CD4-positive, alpha-beta memory T cell (primary cell): Measurements from ENCODE around the gene AJAP1. TPM values are rescaled to one million over a fixed set of nuclear protein-coding genes. Genes with fewer than 3 reads are reported as not detected.
"Not testable (repeated sequence)": the region's sequence is repeated elsewhere in the genome, so short reads cannot be mapped to it uniquely, and the experiment has no call there.

Source experiments
- CTCF ChIA-PET: fragments of 350-600 bp; sonication (Branson Sonifier 250); formaldehyde crosslinking; loops from one replicate; lab custom pipeline; 2021; ENCODE audit warnings: inconsistent platforms; ENCODE audit not compliant: partially characterized antibody; lab: Charles Lee
- POLR2A ChIA-PET: fragments of 350-600 bp; sonication (Branson Sonifier 250); formaldehyde crosslinking; loops from one replicate; lab custom pipeline; 2021; ENCODE audit not compliant: partially characterized antibody; lab: Charles Lee
- DNase-seq, 5 donors: peaks; one replicate each; pipeline versions ENCODE4 v3.0.0 to v3.0.0-alpha.2; 2020 to 2022; ENCODE audit warnings: mixed read lengths in 1 of 5
- H3K27ac ChIP-seq: one replicate; pipeline ENCODE4 v1.7.0; 2013; ENCODE audit warnings: low read depth, low read length
- H3K27me3 ChIP-seq: 2 replicates; pipeline ENCODE4 v1.7.0; 2013; ENCODE audit warnings: mild to moderate bottlenecking, low read length, moderate library complexity; ENCODE audit not compliant: insufficient read depth
- H3K36me3 ChIP-seq: 2 replicates; pipeline ENCODE4 v1.7.0; 2013; ENCODE audit warnings: mild to moderate bottlenecking, low read length, moderate library complexity; ENCODE audit not compliant: insufficient read depth
- H3K4me1 ChIP-seq: 2 replicates; pipeline ENCODE4 v1.7.0; 2013; ENCODE audit warnings: mild to moderate bottlenecking, low read length, moderate library complexity; ENCODE audit not compliant: insufficient read depth
- H3K4me3 ChIP-seq, 2 donors: one replicate each; pipeline ENCODE4 v1.7.0; 2013; ENCODE audit warnings: low read length in 2 of 2, mild to moderate bottlenecking in 1 of 2
- H3K9me3 ChIP-seq, 2 donors: one replicate each; pipeline ENCODE4 v1.7.0; 2013; ENCODE audit warnings: low read length in 2 of 2, control low read depth in 1 of 2; ENCODE audit not compliant: control insufficient read depth in 1 of 2
- H3K27ac Mint-ChIP-seq, 7 donors: one replicate each; pipeline ENCODE4 v1.8.0; 2020 to 2021; ENCODE audit warnings: mixed read lengths in 7 of 7, mild to moderate bottlenecking in 6 of 7, inconsistent platforms in 3 of 7, moderate library complexity in 3 of 7
- H3K27me3 Mint-ChIP-seq, 2 donors: one replicate each; pipeline ENCODE4 v1.8.0; 2020 to 2021; ENCODE audit warnings: mixed read lengths in 2 of 2
- H3K36me3 Mint-ChIP-seq, 2 donors: one replicate each; pipeline ENCODE4 v1.8.0; 2020 to 2021; ENCODE audit warnings: mixed read lengths in 2 of 2, inconsistent platforms in 1 of 2, mild to moderate bottlenecking in 1 of 2
- H3K4me1 Mint-ChIP-seq, 4 donors: one replicate each; pipeline ENCODE4 v1.8.0; 2020 to 2021; ENCODE audit warnings: mixed read lengths in 4 of 4, mild to moderate bottlenecking in 1 of 4
- H3K4me3 Mint-ChIP-seq, 8 donors: one replicate each; pipeline ENCODE4 v1.8.0; 2020 to 2021; ENCODE audit warnings: mixed read lengths in 8 of 8, mild to moderate bottlenecking in 7 of 8, moderate library complexity in 6 of 8, inconsistent platforms in 3 of 8
- H3K9me3 Mint-ChIP-seq, 8 donors: one replicate each; pipeline ENCODE4 v1.8.0; 2020 to 2021; ENCODE audit warnings: mixed read lengths in 8 of 8, mild to moderate bottlenecking in 5 of 8, inconsistent platforms in 3 of 8, moderate library complexity in 1 of 8
- intact Hi-C: fragments of 100-400 bp; cut with micrococcal nuclease; formaldehyde crosslinking; loops from one replicate; pipeline ENCODE4 v1.15.1; 2023
- polyA plus RNA-seq, 2 donors: library from polyadenylated mRNA; unstranded; fragments of 300-500 nt; fragmentation: Illumina TruSeq; gene quantifications; one replicate each; pipeline ENCODE4 v1.2.3, GENCODE V29; 2021
- total RNA-seq, 2 experiments: library from RNA; stranded (reverse); gene quantifications; one replicate each; pipeline ENCODE4 v1.2.3, GENCODE V29; 2021

AJAP1 gene
- total and polyA plus RNA-seq, 4 experiments from 2014 or later, result 0.09 TPM; not detected in 3

DNA sequence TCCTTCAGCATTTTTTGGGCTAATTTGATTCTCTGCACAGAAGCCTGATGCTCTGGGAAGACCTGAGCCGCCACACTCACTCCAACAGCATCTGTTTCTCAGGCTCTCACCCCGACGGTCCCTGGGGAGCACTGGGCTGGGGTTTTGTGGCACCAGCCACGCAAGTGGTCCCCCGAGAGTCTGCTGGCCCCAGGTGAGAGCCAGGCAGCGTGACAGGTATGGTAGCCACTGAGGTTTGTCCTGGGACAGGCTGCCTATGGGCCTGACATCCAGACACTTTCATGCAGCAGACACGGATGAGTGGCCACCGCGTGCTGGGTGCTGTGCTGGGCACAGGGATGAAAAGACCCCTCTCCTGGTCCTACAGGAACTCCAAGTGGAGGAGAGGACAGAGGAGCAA, 11.0 kb downstream of the AJAP1 start:
- Mint-ChIP-seq H3K36me3 (no peaks in the 10 kb centered on the region), H3K4me3 (no peak overlapping the region), H3K4me1 (no peaks in the 10 kb centered on the region), H3K27me3 (peaks cover 13 to 16% of the 10 kb centered on the region in 2 donors), H3K9me3 (peaks cover 0 to 4% (median 0%) of the 10 kb centered on the region in 8 donors), H3K27ac (no peak overlapping the region)
- Histone ChIP-seq H3K4me1 (no peaks in the 10 kb centered on the region), H3K9me3 (no peaks in the 10 kb centered on the region), H3K27me3 (no peaks in the 10 kb centered on the region), H3K27ac (no peak overlapping the region), H3K36me3 (no peaks in the 10 kb centered on the region), H3K4me3 (no peak overlapping the region)
- intact Hi-C loops, result no loop called here
- DNase-seq, result no peak
- ChIA-PET POLR2A (no interaction called here), CTCF (no interaction called here)

GRCh38 chr1:4666683-4667082, 12.3 kb downstream of the AJAP1 start:
- H3K27ac ChIP-seq, H3K4me3 Mint-ChIP-seq, H3K9me3 Mint-ChIP-seq, H3K27me3 ChIP-seq, H3K4me3 ChIP-seq, H3K9me3 ChIP-seq, H3K4me1 Mint-ChIP-seq, DNase-seq, POLR2A ChIA-PET, H3K36me3 ChIP-seq, H3K27ac Mint-ChIP-seq, CTCF ChIA-PET, H3K36me3 Mint-ChIP-seq, H3K4me1 ChIP-seq, intact Hi-C loops: not testable (repeated sequence)
- peaks cover 7 to 17% of the 10 kb centered on the region in 2 donors for H3K27me3 Mint-ChIP-seq

DNA sequence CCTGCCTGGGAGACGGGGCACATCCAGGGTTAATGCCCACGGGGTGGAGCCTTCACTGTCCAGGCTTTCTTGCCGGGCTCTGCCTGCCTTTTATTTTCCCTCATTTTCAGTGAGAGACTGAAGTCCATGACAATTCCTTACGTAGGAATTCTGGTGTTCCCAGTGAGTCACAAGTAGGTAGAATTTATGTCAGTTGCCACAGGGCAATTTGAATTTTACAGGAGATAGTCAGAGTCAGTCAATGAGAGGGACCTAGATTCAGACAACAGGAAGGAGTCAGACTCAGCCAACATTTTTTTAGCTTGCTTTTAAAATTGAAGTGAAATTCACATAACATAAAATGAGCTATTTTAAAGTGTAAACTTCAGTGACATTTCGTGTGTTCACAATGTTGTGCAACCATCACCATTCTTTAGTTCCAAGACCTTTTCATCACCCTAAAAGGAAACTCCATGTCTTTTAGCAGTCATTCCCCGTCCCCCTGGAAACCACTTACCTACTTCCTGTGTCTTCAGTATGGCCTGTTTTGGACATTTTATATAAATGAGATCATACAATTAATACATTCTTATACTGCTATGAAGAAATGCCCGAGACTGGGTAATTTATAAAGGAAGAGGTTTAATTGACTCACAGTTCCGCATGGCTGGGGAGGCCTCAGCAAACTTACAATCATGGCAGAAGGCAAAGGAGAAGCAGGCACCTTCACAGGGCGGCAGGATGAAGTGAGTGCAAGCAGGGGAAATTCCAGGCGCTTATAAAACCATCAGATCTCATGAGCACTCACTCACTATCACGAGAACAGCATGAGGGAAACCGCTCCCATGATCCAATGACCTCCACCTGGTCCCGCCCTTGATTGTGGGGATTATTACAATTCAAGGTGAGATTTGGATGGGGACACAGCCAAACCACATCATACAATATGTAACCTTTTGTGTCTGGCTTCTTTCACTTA, 14.6 kb downstream of the AJAP1 start:
- CTCF ChIA-PET, result interaction anchor here (0.8 kb wide), 1 partner anchor 21 kb away, joined by 3 read pairs; no protein-coding TSS in a partner anchor
- no peaks in the 10 kb centered on the region for H3K36me3 Mint-ChIP-seq

GRCh38 chr1:4670265-4670664, 15.9 kb downstream of the AJAP1 start:
- no peak overlapping the region for H3K4me3 Mint-ChIP-seq
- CTCF ChIA-PET, result no interaction called here

More for the DNA sequence above, 14.6 kb downstream of the AJAP1 start:
- POLR2A ChIA-PET, result no interaction called here
- H3K27ac ChIP-seq, result no peak overlapping the region
- no peaks in the 10 kb centered on the region for H3K27me3 ChIP-seq
- Mint-ChIP-seq H3K27me3 (peaks cover 4 to 17% of the 10 kb centered on the region in 2 donors), H3K4me3 (no peak overlapping the region), H3K9me3 (peaks cover 0 to 4% (median 0%) of the 10 kb centered on the region in 8 donors), H3K27ac (peak overlapping the region in 1 of 7 donors; percentile 66), H3K4me1 (no peaks in the 10 kb centered on the region)
- H3K9me3 ChIP-seq, result no peaks in the 10 kb centered on the region
- no peaks in the 10 kb centered on the region for H3K36me3 ChIP-seq
- DNase-seq, result no peak
- H3K4me1 ChIP-seq, result no peaks in the 10 kb centered on the region
- H3K4me3 ChIP-seq, result no peak overlapping the region
- intact Hi-C loops, result no loop called here

DNA sequence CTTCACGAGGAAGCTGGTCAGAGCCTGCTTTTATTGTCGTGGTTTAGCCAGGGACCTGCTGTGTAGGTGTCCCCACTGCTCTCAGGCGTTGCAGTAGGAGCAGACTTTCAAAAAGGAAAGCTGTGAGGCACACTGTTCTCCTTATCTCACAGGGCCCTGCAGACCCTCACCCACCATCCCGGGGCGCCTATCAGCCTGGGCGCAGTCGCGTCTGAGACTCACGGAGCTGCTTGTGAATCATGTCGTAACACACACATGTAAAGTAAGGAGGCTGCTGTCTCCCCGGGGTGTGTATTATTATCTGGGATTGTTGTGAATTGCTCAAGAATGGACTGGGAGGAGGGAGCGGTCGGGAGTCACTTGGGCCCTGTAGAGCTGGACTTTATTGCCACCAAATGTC, 17.4 kb downstream of the AJAP1 start:
- POLR2A ChIA-PET, result no interaction called here
- no peaks in the 10 kb centered on the region for H3K27me3 ChIP-seq
- intact Hi-C loops, result no loop called here
- peaks cover 7 to 12% of the 10 kb centered on the region in 2 donors for H3K27me3 Mint-ChIP-seq
- H3K27ac Mint-ChIP-seq, result no peak overlapping the region
- H3K36me3 ChIP-seq, result no peaks in the 10 kb centered on the region
- no peaks in the 10 kb centered on the region for H3K9me3 Mint-ChIP-seq
- H3K36me3 Mint-ChIP-seq, result no peaks in the 10 kb centered on the region
- no peak for DNase-seq
- no peak overlapping the region for H3K4me3 Mint-ChIP-seq
- no peaks in the 10 kb centered on the region for H3K9me3 ChIP-seq
- H3K4me3 ChIP-seq, result no peak overlapping the region
- H3K4me1 Mint-ChIP-seq, result no peaks in the 10 kb centered on the region
- H3K27ac ChIP-seq, result no peak overlapping the region
- no peaks in the 10 kb centered on the region for H3K4me1 ChIP-seq
- CTCF ChIA-PET, result no interaction called here

More at GRCh38 chr1:4670265-4670664, 15.9 kb downstream of the AJAP1 start:
- Histone ChIP-seq H3K27me3 (no peaks in the 10 kb centered on the region), H3K9me3 (no peaks in the 10 kb centered on the region), H3K4me3 (no peak overlapping the region), H3K27ac (no peak overlapping the region), H3K36me3 (no peaks in the 10 kb centered on the region), H3K4me1 (no peaks in the 10 kb centered on the region)
- peaks cover 4 to 16% of the 10 kb centered on the region in 2 donors for H3K27me3 Mint-ChIP-seq
- no peaks in the 10 kb centered on the region for H3K36me3 Mint-ChIP-seq
- no peak for DNase-seq
- no peaks in the 10 kb centered on the region for H3K4me1 Mint-ChIP-seq
- H3K9me3 Mint-ChIP-seq, result peaks cover 0 to 2% (median 0%) of the 10 kb centered on the region in 8 donors
- H3K27ac Mint-ChIP-seq, result no peak overlapping the region
- intact Hi-C loops, result no loop called here
- POLR2A ChIA-PET, result no interaction called here

DNA sequence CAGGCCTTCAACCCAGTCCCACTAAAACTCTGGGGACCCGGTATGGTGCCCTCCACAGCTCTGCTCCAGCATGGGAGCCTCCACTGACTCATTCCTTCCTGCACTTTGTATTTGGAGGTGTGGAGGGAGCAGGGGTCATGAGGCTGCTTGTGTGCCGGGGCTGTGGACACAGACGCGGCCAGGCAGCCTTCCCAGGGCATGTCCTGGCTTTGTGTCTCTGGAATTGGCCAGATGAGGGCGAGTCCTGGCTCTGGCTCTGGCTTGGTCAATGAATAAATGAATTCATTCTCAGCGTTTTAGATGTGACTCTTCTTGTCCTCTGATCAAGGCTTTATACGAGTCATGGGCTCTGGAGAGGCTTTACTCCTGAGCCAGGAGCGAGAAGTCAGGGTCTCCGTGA, 19.1 kb downstream of the AJAP1 start:
- H3K4me3 Mint-ChIP-seq, result no peak overlapping the region
- peaks cover 0 to 11% (median 7%) of the 10 kb centered on the region in 8 donors for H3K9me3 Mint-ChIP-seq
- Histone ChIP-seq H3K9me3 (no peaks in the 10 kb centered on the region), H3K27ac (no peak overlapping the region), H3K36me3 (no peaks in the 10 kb centered on the region), H3K4me3 (no peak overlapping the region), H3K4me1 (no peaks in the 10 kb centered on the region), H3K27me3 (no peaks in the 10 kb centered on the region)
- no peak overlapping the region for H3K27ac Mint-ChIP-seq
- ChIA-PET CTCF (no interaction called here), POLR2A (no interaction called here)
- peaks cover 7 to 10% of the 10 kb centered on the region in 2 donors for H3K27me3 Mint-ChIP-seq
- no peak for DNase-seq
- no peaks in the 10 kb centered on the region for H3K36me3 Mint-ChIP-seq
- intact Hi-C loops, result no loop called here
- no peaks in the 10 kb centered on the region for H3K4me1 Mint-ChIP-seq

DNA sequence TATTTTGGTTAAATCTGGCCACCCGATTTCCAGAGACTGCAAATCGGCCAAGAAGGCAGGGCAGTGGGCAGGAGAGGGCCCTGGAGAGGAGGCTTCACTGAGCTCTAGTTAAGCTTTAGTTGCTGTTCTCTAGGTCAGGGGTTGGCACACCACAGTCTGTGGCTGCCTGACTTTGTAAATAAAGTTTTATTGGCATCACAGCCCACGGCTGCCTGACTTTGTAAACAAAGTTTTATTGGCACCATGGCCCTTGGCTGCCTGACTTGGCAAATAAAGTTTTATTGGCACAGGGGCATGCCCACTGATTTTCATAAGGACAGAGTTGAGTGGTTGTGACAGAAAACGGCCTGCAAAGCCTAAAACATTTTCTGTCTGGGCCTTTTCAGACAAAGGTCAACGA, 19.7 kb downstream of the AJAP1 start:
- Mint-ChIP-seq H3K27ac (no peak overlapping the region), H3K4me1 (no peaks in the 10 kb centered on the region), H3K9me3 (peaks cover 0 to 17% (median 10%) of the 10 kb centered on the region in 8 donors), H3K36me3 (no peaks in the 10 kb centered on the region), H3K4me3 (no peak overlapping the region), H3K27me3 (peaks cover 7 to 10% of the 10 kb centered on the region in 2 donors)
- no peaks in the 10 kb centered on the region for H3K9me3 ChIP-seq
- no peak overlapping the region for H3K27ac ChIP-seq
- H3K4me3 ChIP-seq, result no peak overlapping the region
- POLR2A ChIA-PET, result no interaction called here
- no peaks in the 10 kb centered on the region for H3K27me3 ChIP-seq
- H3K36me3 ChIP-seq, result no peaks in the 10 kb centered on the region
- no peak for DNase-seq
- no peaks in the 10 kb centered on the region for H3K4me1 ChIP-seq
- CTCF ChIA-PET, result interaction anchor here (0.7 kb wide), 1 partner anchor 24 kb away, joined by 5 read pairs; no protein-coding TSS in a partner anchor
- intact Hi-C loops, result no loop called here
